ENCODE results near the gene SPEF1.

The SPEF1 gene

DNA sequence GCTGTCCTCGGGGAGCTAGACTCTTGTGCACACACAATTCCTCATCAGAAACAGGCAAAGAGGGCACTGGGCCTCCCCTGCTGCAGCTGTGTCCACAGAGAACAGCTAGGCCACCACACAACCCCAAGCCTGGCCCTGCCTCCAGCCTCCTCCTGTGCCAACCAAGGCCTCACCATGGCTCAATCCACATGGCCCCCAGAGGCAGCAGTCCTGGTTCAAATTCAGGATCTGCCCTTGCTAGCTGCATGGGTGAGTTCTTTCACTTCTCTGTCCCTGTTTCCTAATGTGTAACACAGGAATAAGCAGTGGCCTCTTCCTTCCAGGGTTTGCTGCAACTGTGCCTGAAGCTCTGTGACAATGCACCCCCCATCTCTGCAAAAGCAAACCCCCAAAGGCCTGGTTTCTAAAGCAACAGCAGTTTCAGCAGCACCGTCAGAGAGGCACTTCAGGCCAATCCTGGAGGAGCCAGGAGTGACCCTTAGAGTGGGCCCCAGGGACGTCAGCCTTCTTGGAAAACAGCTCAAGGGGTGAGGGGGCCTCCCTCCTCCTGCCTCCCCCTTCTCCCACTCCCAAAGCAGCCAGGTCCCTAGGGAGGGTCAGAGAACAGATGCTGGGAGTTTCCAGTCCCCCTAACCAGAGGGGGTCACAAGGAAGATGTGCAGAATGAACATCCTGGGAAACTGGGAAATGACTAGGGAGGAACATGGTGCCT is 15.9 kb downstream of the SPEF1 start:
- DNase-seq, result no peak

DNA sequence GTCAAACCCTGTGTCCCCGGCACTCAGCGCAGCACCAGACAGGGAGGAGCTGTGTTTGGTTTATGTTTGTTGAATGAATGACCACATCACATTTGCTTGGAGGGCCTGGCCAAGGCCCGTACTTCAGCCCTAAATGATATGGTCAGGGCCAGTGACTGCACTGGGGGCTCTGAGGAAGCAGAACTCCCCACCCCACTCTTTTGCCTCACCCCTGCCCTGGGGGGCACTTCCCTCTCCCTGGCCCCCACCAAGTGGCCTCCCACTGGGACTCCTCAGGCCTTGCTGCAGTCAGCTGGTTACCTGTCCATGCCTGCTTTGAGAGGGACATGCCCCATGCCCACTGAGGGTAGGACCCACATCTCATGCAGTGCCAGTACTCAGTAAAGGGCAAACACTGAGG is 16.6 kb downstream of the SPEF1 start:
- DNase-seq, result no peak

GRCh38 chr20:3763671-3764601 is 17.3 kb downstream of the SPEF1 start:
- no peak for DNase-seq

DNA sequence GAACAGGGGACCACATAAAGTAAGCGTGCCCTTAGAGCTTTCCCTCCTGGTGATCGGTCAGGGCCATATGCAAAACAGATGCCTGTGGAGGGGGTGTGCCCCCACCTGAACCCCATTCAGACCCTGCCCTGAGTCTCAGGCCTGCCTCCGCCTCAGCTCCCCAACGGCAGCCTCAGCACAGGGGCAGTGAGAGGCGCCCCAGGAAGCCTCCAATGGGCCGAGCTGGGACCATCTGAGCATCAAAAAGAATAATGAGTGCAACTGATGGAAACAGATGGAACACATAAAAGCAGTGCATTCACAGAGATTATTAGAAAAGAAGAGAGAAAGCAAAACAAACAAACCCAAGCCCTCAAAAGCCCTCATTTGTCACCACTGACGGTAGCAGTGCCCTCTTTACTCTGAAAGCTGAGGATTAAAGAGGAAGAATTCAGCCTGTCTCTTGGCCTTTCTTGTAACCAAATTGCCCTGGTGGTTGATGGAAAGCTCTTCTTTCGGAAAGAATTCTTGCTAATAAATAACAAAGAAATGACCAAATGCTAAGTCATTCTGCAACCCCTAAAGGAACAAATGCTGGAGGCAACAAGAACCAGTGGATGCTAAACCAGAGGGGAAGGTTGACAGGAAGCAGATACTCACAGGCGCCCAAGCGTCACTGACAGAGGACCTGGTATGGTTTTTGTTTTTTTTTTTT is 20.4 kb downstream of the SPEF1 start:
- no peak for DNase-seq

DNA sequence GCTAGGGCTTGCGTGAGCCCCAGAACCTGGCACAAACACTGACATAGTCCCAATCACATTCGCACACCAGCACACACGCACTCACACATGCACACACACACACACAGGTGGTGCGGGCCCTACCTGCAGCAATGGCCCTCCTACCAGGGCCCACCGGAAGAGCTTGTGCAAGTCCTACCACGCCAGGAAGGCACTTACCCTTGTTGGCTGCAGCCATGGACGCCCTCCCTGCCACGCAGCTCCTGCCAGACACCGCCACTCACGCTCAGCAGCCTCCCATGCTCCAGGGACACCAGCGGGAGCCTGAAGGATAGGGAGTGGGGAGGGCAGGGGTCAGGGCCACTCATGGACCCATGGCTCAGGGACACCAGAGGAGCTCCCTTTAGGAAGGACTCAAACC is 21.4 kb downstream of the SPEF1 start:
- no peak for DNase-seq

GRCh38 chr20:3759316-3759823 is 21.9 kb downstream of the SPEF1 start:
- no peak for DNase-seq

- no peak for DNase-seq
Measured at GRCh38 chr20:3758566-3758965, 22.7 kb downstream of the SPEF1 start.

- DNase-seq, result no peak
Measured at GRCh38 chr20:3757268-3757667, 24.0 kb downstream of the SPEF1 start.

- no peak for DNase-seq
Measured at GRCh38 chr20:3755814-3756480, 25.3 kb downstream of the SPEF1 start.

GRCh38 chr20:3755269-3755668 is 26.0 kb downstream of the SPEF1 start:
- no peak for DNase-seq

DNA sequence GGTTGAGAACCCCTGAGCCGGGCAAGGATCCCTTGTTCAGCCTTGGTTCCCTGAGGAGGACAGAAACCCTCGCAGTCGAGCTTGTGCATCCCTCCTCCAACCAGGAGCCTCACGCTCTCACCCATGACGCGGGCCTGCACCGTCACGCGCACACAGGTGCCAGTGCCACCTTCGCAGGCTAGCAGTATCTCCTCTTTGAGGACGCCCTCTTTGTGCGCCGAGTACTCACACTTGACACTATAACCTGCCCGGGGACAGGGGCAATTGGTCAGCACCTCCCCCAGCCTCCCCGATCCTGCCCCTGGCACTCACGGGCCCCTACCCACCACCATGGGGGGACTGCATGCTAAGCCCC is 27.0 kb downstream of the SPEF1 start:
- no peak for DNase-seq

DNA sequence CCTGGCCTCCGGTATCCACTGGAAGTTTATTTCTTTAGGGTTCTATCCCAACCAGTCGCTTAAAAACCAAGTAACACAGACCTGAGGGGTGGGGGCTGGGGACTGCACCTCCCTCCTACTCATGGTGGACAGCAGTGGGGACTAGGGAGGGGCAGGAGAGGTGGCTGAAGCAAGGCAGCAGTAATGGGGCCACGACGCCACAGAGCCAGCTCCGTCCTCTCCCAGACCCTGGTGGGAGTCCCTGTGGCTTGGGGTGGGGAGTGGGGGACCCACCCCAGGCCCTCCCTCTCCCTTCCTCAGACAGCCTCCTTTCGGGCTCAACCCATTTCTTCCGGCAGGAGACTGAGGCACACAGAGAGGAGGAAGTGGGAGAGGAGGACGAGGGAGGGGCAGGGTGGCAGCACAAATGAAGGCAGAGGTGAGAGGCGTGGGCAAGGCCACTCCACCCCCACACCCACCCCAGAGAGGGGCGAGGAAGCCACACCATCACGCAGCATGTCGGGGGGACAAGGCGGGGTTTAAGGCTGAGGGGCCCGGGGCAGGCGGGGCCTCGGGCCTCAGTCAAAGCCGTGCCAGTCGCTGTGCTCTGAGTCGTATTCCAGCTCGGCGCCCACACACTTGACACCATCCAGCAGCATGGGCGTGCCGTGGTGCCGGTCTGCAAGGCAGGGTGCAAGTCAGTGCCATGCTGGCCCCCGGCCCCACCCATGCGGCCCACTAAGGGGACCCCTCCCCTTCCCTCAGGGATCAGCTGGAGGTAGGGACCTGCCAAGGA is 27.6 kb downstream of the SPEF1 start:
- no peak for DNase-seq

DNA sequence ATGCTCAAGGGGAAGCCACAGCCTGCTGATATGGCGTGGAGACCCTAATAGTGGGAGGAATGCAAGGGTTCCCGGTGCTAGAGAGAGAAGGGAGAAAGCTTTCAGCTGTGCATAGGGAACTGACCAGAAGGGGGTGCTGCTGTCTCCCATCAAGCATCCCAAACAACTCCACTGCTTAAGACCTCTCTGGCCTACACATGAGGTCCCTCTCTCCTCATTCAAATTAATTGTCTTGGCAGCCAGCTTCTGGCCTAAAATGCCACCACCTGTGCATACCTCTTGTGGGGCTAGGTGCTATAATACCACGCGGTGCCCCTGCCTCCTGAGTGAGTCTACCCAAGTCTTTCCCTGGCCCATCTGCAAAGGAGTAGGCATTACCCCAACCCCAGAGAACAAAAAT is 28.1 kb downstream of the SPEF1 start:
- DNase-seq, result peak; percentile 22 to 28

GRCh38 chr20:3752386-3752759 is 28.9 kb downstream of the SPEF1 start:
- no peak for DNase-seq

GRCh38 chr20:3751675-3752385 is 29.4 kb downstream of the SPEF1 start:
- peak; percentile 47 to 51 for DNase-seq

- no peak for DNase-seq
Measured at GRCh38 chr20:3751305-3751674, 30.0 kb downstream of the SPEF1 start.

GRCh38 chr20:3749689-3750531 is 31.3 kb downstream of the SPEF1 start:
- peak in 1 of 2 experiments; percentile 59 for DNase-seq

DNA sequence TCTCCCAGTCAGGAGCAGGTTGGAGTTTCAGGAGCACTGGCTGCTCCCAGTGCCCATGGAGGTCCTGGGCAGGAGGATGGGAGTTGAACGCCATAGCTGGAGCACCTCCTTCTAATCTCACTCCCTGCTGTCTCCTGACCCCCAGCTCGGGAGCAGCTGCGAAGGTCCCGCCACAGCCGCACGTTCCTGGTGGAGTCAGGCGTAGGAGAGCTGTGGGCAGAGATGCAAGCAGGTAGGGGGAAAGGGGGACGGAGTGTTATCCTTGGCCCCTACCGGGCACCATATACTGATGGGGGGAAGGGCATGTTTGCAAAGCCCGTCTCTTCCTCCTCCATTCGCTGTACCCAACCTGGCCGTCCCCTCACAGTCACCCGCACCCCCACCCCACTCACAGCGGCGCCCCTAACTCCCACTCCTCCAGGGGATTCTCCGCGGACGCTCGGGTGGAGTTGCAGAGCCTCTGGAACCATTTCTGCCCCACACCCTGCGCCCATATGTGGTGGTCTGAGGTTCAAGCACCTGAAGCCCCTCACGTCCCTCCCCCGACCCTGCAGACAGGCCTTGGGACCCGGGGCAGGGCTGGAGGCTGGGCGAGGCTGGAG is 32.1 kb downstream of the SPEF1 start:
- DNase-seq, result no peak

DNA sequence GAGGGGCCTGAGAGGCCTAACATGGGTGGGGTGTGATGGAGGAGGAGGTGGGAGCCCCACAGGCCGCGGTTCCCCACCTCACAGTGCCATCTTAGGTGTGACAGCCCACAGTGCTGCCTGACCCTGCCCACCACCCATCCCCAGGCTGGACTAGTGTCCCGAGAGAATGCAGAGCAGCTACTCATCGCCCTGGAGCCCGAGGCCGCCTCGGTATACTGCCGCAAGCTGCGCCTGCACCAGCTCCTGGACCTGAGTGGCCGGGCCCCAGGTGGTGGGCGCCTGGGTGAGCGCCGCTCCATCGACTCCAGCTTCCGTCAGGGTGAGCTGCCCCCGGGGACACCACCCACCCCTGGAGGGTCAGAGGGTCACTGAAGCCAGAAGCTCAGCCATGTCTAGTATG is 33.2 kb downstream of the SPEF1 start:
- DNase-seq, result no peak

GRCh38 chr20:3747471-3747870 is 33.8 kb downstream of the SPEF1 start:
- DNase-seq, result no peak

Measured in NCI-H1930 (cell line).